CD14-positive monocyte (primary cell): ENCODE data around the gene DACT2. TPM values are rescaled to one million over a fixed set of nuclear protein-coding genes. Genes with fewer than 3 reads are reported as not detected.

Experiments used
- DNase-seq, 3 donors: peaks; one replicate each; pipeline ENCODE4 v3.0.0-alpha.2; 2011 to 2022
- H2AFZ ChIP-seq: 2 replicates; pipeline ENCODE4 v1.6.0; 2012; ENCODE audit warnings: mild to moderate bottlenecking, low read depth, low read length, inconsistent platforms; ENCODE audit not compliant: insufficient read depth, poor library complexity, severe bottlenecking
- H3K27ac ChIP-seq, 2 donors: 1 replicate in 1 of 2; 2 replicates in 1 of 2; pipeline ENCODE4 v1.5.1; 2012 to 2013; ENCODE audit warnings: low read length in 2 of 2, control low read depth in 1 of 2, inconsistent platforms in 1 of 2, low read depth in 1 of 2, mild to moderate bottlenecking in 1 of 2
- H3K27me3 ChIP-seq, 2 donors: one replicate each; pipeline versions ENCODE4 v1.6.0 to v1.6.1; 2011 to 2013; ENCODE audit warnings: low read length in 2 of 2; ENCODE audit not compliant: control insufficient read depth in 2 of 2, insufficient read depth in 2 of 2
- H3K36me3 ChIP-seq, 2 donors: replicated peaks in 1 of 2; 1 replicate in 1 of 2; 2 replicates in 1 of 2; pipeline versions ENCODE4 v1.5.1 to v1.6.1; 2012 to 2013; ENCODE audit warnings: low read length in 2 of 2, control low read depth in 1 of 2, inconsistent platforms in 1 of 2, mild to moderate bottlenecking in 1 of 2; ENCODE audit not compliant: insufficient read depth in 2 of 2, control insufficient read depth in 1 of 2
- H3K4me1 ChIP-seq, 2 donors: 1 replicate in 1 of 2; 2 replicates in 1 of 2; pipeline versions ENCODE4 v1.5.1 to v1.6.1; 2012 to 2013; ENCODE audit warnings: low read length in 2 of 2, control low read depth in 1 of 2, inconsistent platforms in 1 of 2, mild to moderate bottlenecking in 1 of 2, moderate library complexity in 1 of 2; ENCODE audit not compliant: insufficient read depth in 2 of 2, control insufficient read depth in 1 of 2
- H3K4me2 ChIP-seq: replicated peaks from 2 replicates; pipeline ENCODE3; 2012; ENCODE audit warnings: low read length, moderate library complexity, mild to moderate bottlenecking; ENCODE audit not compliant: poor library complexity, severe bottlenecking; ENCODE audit errors: extremely low read depth
- H3K4me3 ChIP-seq, 3 experiments: fragments of 200-600 bp in 1 of 3; sonication (generic) in 1 of 3; replicated peaks in 1 of 3; 1 replicate in 2 of 3; 2 replicates in 1 of 3; pipeline ENCODE4 v1.5.1; 2011 to 2013; ENCODE audit warnings: low read length in 3 of 3, mild to moderate bottlenecking in 3 of 3, control low read depth in 2 of 3, low read depth in 2 of 3, inconsistent platforms in 1 of 3, moderate library complexity in 1 of 3
- H3K79me2 ChIP-seq: 2 replicates; pipeline ENCODE4 v1.6.0; 2012; ENCODE audit warnings: mild to moderate bottlenecking, control low read depth, inconsistent platforms, low read length, moderate library complexity; ENCODE audit not compliant: insufficient read depth
- H3K9ac ChIP-seq: 2 replicates; pipeline ENCODE4 v1.6.0; 2017; ENCODE audit warnings: low read length, mild to moderate bottlenecking; ENCODE audit not compliant: insufficient read depth, poor library complexity, severe bottlenecking
- H3K9me3 ChIP-seq, 2 donors: replicated peaks in 1 of 2; 1 replicate in 1 of 2; 2 replicates in 1 of 2; pipeline versions ENCODE4 v1.5.1 to v1.6.1; 2012 to 2013; ENCODE audit warnings: low read length in 2 of 2, control low read depth in 1 of 2; ENCODE audit not compliant: control insufficient read depth in 1 of 2, insufficient read depth in 1 of 2
- H4K20me1 ChIP-seq: 2 replicates; pipeline ENCODE4 v1.6.0; 2012; ENCODE audit warnings: mild to moderate bottlenecking, low read length, control low read depth, moderate library complexity; ENCODE audit not compliant: insufficient read depth
- H3K27ac Mint-ChIP-seq, 7 donors: one replicate each; pipeline ENCODE4 v1.8.0; 2020; ENCODE audit warnings: mild to moderate bottlenecking in 7 of 7, mixed read lengths in 7 of 7, moderate library complexity in 6 of 7, inconsistent platforms in 2 of 7
- H3K27me3 Mint-ChIP-seq, 3 donors: one replicate each; pipeline ENCODE4 v1.8.0; 2021 to 2022; ENCODE audit warnings: low read depth in 3 of 3, mild to moderate bottlenecking in 3 of 3, mixed read lengths in 3 of 3, moderate library complexity in 3 of 3, inconsistent platforms in 1 of 3
- H3K36me3 Mint-ChIP-seq, 2 donors: one replicate each; pipeline ENCODE4 v1.8.0; 2020; ENCODE audit warnings: mixed read lengths in 2 of 2, inconsistent platforms in 1 of 2, mild to moderate bottlenecking in 1 of 2
- H3K4me1 Mint-ChIP-seq: one replicate; pipeline ENCODE4 v1.8.0; 2020; ENCODE audit warnings: mild to moderate bottlenecking, mixed read lengths
- H3K4me3 Mint-ChIP-seq, 2 donors: one replicate each; pipeline ENCODE4 v1.8.0; 2020; ENCODE audit warnings: mild to moderate bottlenecking in 2 of 2, mixed read lengths in 2 of 2, moderate library complexity in 1 of 2
- H3K9me3 Mint-ChIP-seq, 7 donors: one replicate each; pipeline ENCODE4 v1.8.0; 2020 to 2022; ENCODE audit warnings: mixed read lengths in 7 of 7, mild to moderate bottlenecking in 6 of 7, moderate library complexity in 6 of 7, inconsistent platforms in 2 of 7
- CTCF ChIP-seq: fragments of 200-600 bp; IDR thresholded peaks from one replicate; pipeline ENCODE4 v1.8.0; 2022; ENCODE audit warnings: antibody characterized with exemption, mild to moderate bottlenecking
- WGBS: methylation state at CpG from one replicate; pipeline ENCODE4 v1.1.5; 2013; ENCODE audit warnings: missing lambda C conversion rate; ENCODE audit not compliant: insufficient coverage; 5-methylcytosine and 5-hydroxymethylcytosine counted together
- intact Hi-C, 2 donors: fragments of 100-400 bp; cut with micrococcal nuclease; formaldehyde crosslinking; loops; one replicate each; pipeline versions ENCODE4 v1.15.0 to v1.15.1; 2023
- polyA plus RNA-seq, 3 donors: library from polyadenylated mRNA; depleted of rRNA in 1 of 3; unstranded in 2 of 3; stranded (reverse) in 1 of 3; fragments of 300-500 nt in 2 of 3; fragments of >200 nt in 1 of 3; fragmentation: Illumina TruSeq in 2 of 3; gene quantifications; 1 replicate in 2 of 3; 2 replicates in 1 of 3; pipeline ENCODE4 v1.2.3, GENCODE V29; 2012 to 2021

Gene DACT2
- polyA plus RNA-seq, 3 donors = not detected

- Mint-ChIP-seq H3K9me3 (peaks cover 0 to 8% (median 0%) of the 10 kb centered on the region in 7 donors), H3K36me3 (no peaks in the 10 kb centered on the region), H3K4me1 (no peaks in the 10 kb centered on the region), H3K27ac (no peak overlapping the region), H3K27me3 (peaks cover 1 to 5% (median 3%) of the 10 kb centered on the region in 3 donors), H3K4me3 (no peak overlapping the region)
- H2AFZ ChIP-seq = no peak overlapping the region
- no peak overlapping the region for H3K27ac ChIP-seq
- H3K4me1 ChIP-seq = no peaks in the 10 kb centered on the region
- no CpG with 5 or more reads among the region's 2 CpGs for WGBS
- no peak overlapping the region for H3K4me2 ChIP-seq
- no peak overlapping the region for H3K4me3 ChIP-seq
- DNase-seq = no peak
- H3K27me3 ChIP-seq = no peaks in the 10 kb centered on the region
- TF ChIP-seq CTCF = no peak
- no peaks in the 10 kb centered on the region for H4K20me1 ChIP-seq
- intact Hi-C loops = no loop called here
- no peaks in the 10 kb centered on the region for H3K36me3 ChIP-seq
- no peak overlapping the region for H3K9ac ChIP-seq
- no peaks in the 10 kb centered on the region for H3K79me2 ChIP-seq
- H3K9me3 ChIP-seq = peaks cover 0 to 6% of the 10 kb centered on the region in 2 donors
Measured at GRCh38 chr6:168291450-168291849, 28.1 kb downstream of the DACT2 start.

GRCh38 chr6:168290095-168290494, 29.5 kb downstream of the DACT2 start:
- Mint-ChIP-seq H3K27me3 (peaks cover 0 to 2% (median 1%) of the 10 kb centered on the region in 3 donors), H3K27ac (no peak overlapping the region), H3K4me1 (no peaks in the 10 kb centered on the region), H3K9me3 (peaks cover 0 to 8% (median 0%) of the 10 kb centered on the region in 7 donors), H3K36me3 (no peaks in the 10 kb centered on the region), H3K4me3 (no peak overlapping the region)
- Histone ChIP-seq H3K9me3 (peaks cover 0 to 6% of the 10 kb centered on the region in 2 donors), H3K9ac (no peak overlapping the region), H4K20me1 (no peaks in the 10 kb centered on the region), H3K4me2 (no peak overlapping the region), H3K27me3 (no peaks in the 10 kb centered on the region), H3K4me3 (no peak overlapping the region), H3K79me2 (no peaks in the 10 kb centered on the region), H3K36me3 (no peaks in the 10 kb centered on the region), H2AFZ (no peak overlapping the region), H3K27ac (no peak overlapping the region), H3K4me1 (no peaks in the 10 kb centered on the region)
- 100% methylated on average over 1 of the region's 1 CpG for WGBS
- no peak for TF ChIP-seq CTCF
- no peak for DNase-seq
- intact Hi-C loops = no loop called here
